HCT116 (cell line): Measurements from ENCODE around the gene TVP23A. TPM values are rescaled to one million over a fixed set of nuclear protein-coding genes. Genes with fewer than 3 reads are reported as not detected.

Source experiments
- ATAC-seq: fragments of 200-7000 bp; cut with Tn5 transposase; 2 replicates; pipeline ENCODE4 v1.9.1; 2020; ENCODE audit warnings: mild to moderate bottlenecking, moderate library complexity
- BruUV-seq: library from RNA; stranded (reverse); fragments of 400-500 nt; replicated peaks from 2 replicates; lab custom pipeline; 2021; lab: Mats Ljungman, UMichigan
- CTCF ChIA-PET: fragments of 300-600 bp; sonication (Branson Sonifier 250); formaldehyde crosslinking; loops from one replicate; lab custom pipeline; 2021; ENCODE audit warnings: antibody characterized with exemption; lab: Charles Lee
- POLR2A ChIA-PET: fragments of 300-600, 350-600 bp; sonication (Branson Sonifier 250); formaldehyde crosslinking; loops from one replicate; lab custom pipeline; 2021; ENCODE audit warnings: antibody characterized with exemption; lab: Charles Lee
- RAD21 ChIA-PET, 2 experiments: fragments of 300-600 bp; sonication (Branson Sonifier 250); formaldehyde crosslinking; loops; one replicate each; lab custom pipeline; 2023; ENCODE audit warnings: low total read pairs in 2 of 2; ENCODE audit not compliant: uncharacterized antibody in 2 of 2, unreplicated experiment in 2 of 2, low non-redundant PET in 1 of 2; lab: Charles Lee
- DNase-seq: peaks from one replicate; pipeline ENCODE4 v3.0.0-alpha.2; 2010; ENCODE audit warnings: low read depth, low spot score
- H2AFZ ChIP-seq: fragments of 200-600 bp; shearing (Covaris generic), sonication (generic); 2 replicates; pipeline ENCODE4 v1.6.1; 2017; ENCODE audit warnings: low read depth, mixed run types, mixed read lengths, antibody characterized with exemption, low read length; ENCODE audit not compliant: poor library complexity, severe bottlenecking
- H3K27ac ChIP-seq: 2 replicates; pipeline ENCODE4 v1.5.1; 2012; ENCODE audit warnings: low read depth, low read length
- H3K27me3 ChIP-seq: fragments of 200-600 bp; sonication (generic); 2 replicates; pipeline ENCODE4 v1.6.1; 2016; ENCODE audit warnings: mixed run types, low read length, mixed read lengths; ENCODE audit not compliant: insufficient read depth
- H3K36me3 ChIP-seq, 2 experiments: fragments of 200-500 bp in 1 of 2; fragments of 200-600 bp in 1 of 2; sonication (Bioruptor generic) in 1 of 2; sonication (generic) in 1 of 2; 2 replicates each; pipeline versions ENCODE4 v1.5.1 to v1.6.1; 2014 to 2016; ENCODE audit warnings: low read length in 2 of 2, inconsistent platforms in 1 of 2, mixed read lengths in 1 of 2, mixed run types in 1 of 2; ENCODE audit not compliant: insufficient read depth in 2 of 2, control insufficient read depth in 1 of 2
- H3K4me1 ChIP-seq, 2 experiments: fragments of 200-600 bp in 1 of 2; sonication (generic) in 1 of 2; 2 replicates each; pipeline versions ENCODE4 v1.5.1 to v1.6.1; 2012 to 2017; ENCODE audit warnings: low read length in 2 of 2, inconsistent platforms in 1 of 2, mild to moderate bottlenecking in 1 of 2, mixed read lengths in 1 of 2, mixed run types in 1 of 2, moderate library complexity in 1 of 2; ENCODE audit not compliant: insufficient read depth in 2 of 2, control insufficient read depth in 1 of 2
- H3K4me2 ChIP-seq: fragments of 200-600 bp; sonication (generic); 2 replicates; pipeline ENCODE4 v1.6.1; 2017; ENCODE audit warnings: mixed run types, low read length, mixed read lengths
- H3K4me3 ChIP-seq, 2 experiments: fragments of 200-600 bp in 1 of 2; sonication (generic) in 1 of 2; replicated peaks in 1 of 2; 2 replicates each; pipeline ENCODE4 v1.5.1; 2011 to 2016; ENCODE audit warnings: low read length in 2 of 2, control low read depth in 1 of 2, low read depth in 1 of 2, mild to moderate bottlenecking in 1 of 2, mixed read lengths in 1 of 2, mixed run types in 1 of 2
- H3K79me2 ChIP-seq: fragments of 200-600 bp; sonication (generic); 2 replicates; pipeline ENCODE4 v1.6.1; 2017; ENCODE audit warnings: mild to moderate bottlenecking, mixed run types, low read length, moderate library complexity, mixed read lengths; ENCODE audit not compliant: insufficient read depth
- H3K9ac ChIP-seq: fragments of 200-600 bp; sonication (generic); 2 replicates; pipeline ENCODE4 v1.6.1; 2016; ENCODE audit warnings: low read length, mixed read lengths
- H3K9me2 ChIP-seq: fragments of 200-600 bp; sonication (generic), shearing (Covaris generic); 2 replicates; pipeline ENCODE4 v1.6.1; 2017; ENCODE audit warnings: mixed run types, mild to moderate bottlenecking, moderate library complexity; ENCODE audit not compliant: insufficient read depth
- H3K9me3 ChIP-seq, 2 experiments: fragments of 200-500 bp in 1 of 2; fragments of 200-600 bp in 1 of 2; sonication (Bioruptor generic) in 1 of 2; sonication (generic) in 1 of 2; 2 replicates each; pipeline ENCODE4 v1.6.1; 2014 to 2017; ENCODE audit warnings: low read length in 2 of 2, mixed read lengths in 2 of 2, inconsistent platforms in 1 of 2, low read depth in 1 of 2, mild to moderate bottlenecking in 1 of 2, mixed run types in 1 of 2, moderate library complexity in 1 of 2; ENCODE audit not compliant: control insufficient read depth in 1 of 2, insufficient read depth in 1 of 2
- H4K20me1 ChIP-seq: fragments of 200-600 bp; sonication (generic), shearing (Covaris generic); 2 replicates; pipeline ENCODE4 v1.6.1; 2017; ENCODE audit warnings: mixed run types, mild to moderate bottlenecking, moderate library complexity; ENCODE audit not compliant: insufficient read depth
- EGR1 ChIP-seq: IDR thresholded peaks from 2 replicates; pipeline ENCODE4 v1.6.1; 2012; ENCODE audit warnings: low read depth
- ELF1 ChIP-seq: IDR thresholded peaks from 2 replicates; pipeline ENCODE4 v1.6.1; 2012; ENCODE audit warnings: low read depth, borderline replicate concordance
- EZH2 ChIP-seq: fragments of 200-600 bp; sonication (generic); IDR thresholded peaks from 2 replicates; pipeline ENCODE4 v1.6.1; 2017; ENCODE audit warnings: antibody characterized with exemption, mixed run types
- EZH2phosphoT487 ChIP-seq: fragments of 200-600 bp; IDR thresholded peaks from 2 replicates; pipeline ENCODE4 v1.6.1; 2018; ENCODE audit warnings: antibody characterized with exemption, borderline replicate concordance
- POLR2A ChIP-seq: IDR thresholded peaks from 2 replicates; pipeline ENCODE4 v1.7.0; 2011; ENCODE audit warnings: borderline replicate concordance; ENCODE audit not compliant: insufficient read depth, insufficient read length; ENCODE audit errors: extremely low read depth
- POLR2AphosphoS5 ChIP-seq: IDR thresholded peaks from 2 replicates; pipeline ENCODE4 v1.6.1; 2011; ENCODE audit warnings: mild to moderate bottlenecking, low read depth, low read length, moderate library complexity
- SIN3A ChIP-seq: IDR thresholded peaks from 2 replicates; pipeline ENCODE4 v1.6.1; 2012; ENCODE audit warnings: low read depth
- SP1 ChIP-seq: IDR thresholded peaks from 2 replicates; pipeline ENCODE4 v1.6.1; 2012; ENCODE audit warnings: low read depth
- TCF7L2 ChIP-seq: IDR thresholded peaks from 2 replicates; pipeline ENCODE4 v1.7.0; 2011; ENCODE audit warnings: borderline replicate concordance, inconsistent platforms; ENCODE audit not compliant: insufficient read depth, insufficient read length; ENCODE audit errors: extremely low read depth
- ZFX ChIP-seq: fragments of 450-650 bp; IDR thresholded peaks from 2 replicates; pipeline ENCODE4 v1.6.1; 2017
- intact Hi-C: fragments of 100-400 bp; cut with micrococcal nuclease; formaldehyde crosslinking; loops from 2 replicates; pipeline ENCODE4 v1.10.0; 2022
- total RNA-seq: library from RNA; stranded (reverse); gene quantifications from one replicate; pipeline ENCODE4 v1.2.1, GENCODE V29; 2021; ENCODE audit not compliant: unreplicated experiment

Gene TVP23A
- total RNA-seq, 1 experiment from 2014 or later: not detected

DNA sequence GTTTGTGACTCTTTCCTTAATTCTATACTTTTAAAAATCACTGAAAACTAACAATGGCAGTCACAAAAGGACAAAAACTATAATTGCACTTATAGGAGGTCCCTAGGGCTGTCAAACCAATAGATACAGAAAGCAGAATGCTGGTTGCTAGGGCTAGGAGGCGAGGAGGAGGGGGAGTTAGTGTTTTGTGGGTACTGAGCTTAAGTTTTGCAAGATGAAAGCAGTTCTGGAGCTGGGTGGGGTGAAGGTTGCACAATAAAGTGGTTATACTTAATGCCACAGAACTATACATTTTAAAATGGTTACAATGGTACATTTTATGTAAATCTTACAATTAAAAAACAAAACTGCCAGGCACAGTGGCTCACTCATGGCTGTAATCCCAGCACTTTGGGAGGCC is 47.7 kb downstream of the TVP23A start:
- H3K9me3 ChIP-seq: no peaks in the 10 kb centered on the region
- no peaks in the 10 kb centered on the region for H3K36me3 ChIP-seq
- peaks cover 0 to 8% of the 10 kb centered on the region in 2 experiments; a peak in 2 of 4 replicates for H3K4me1 ChIP-seq
- DNase-seq (no peak), ATAC-seq (no peak)
- H3K9ac ChIP-seq: no peak overlapping the region
- no peaks in the 10 kb centered on the region for H3K9me2 ChIP-seq
- H3K27ac ChIP-seq: no peak overlapping the region
- H3K79me2 ChIP-seq: no peaks in the 10 kb centered on the region
- no peak overlapping the region for H2AFZ ChIP-seq
- no peak overlapping the region for H3K4me3 ChIP-seq
- ChIA-PET POLR2A (interaction anchor here (0.7 kb wide), 2 partner anchors 150 to 173 kb away, joined by 3 to 5 read pairs; no protein-coding TSS in a partner anchor), CTCF (no interaction called here), RAD21 (no interaction called here)
- intact Hi-C loops: no loop called here
- BruUV-seq: no TSS peak
- H3K4me2 ChIP-seq: no peak overlapping the region
- H3K27me3 ChIP-seq: no peaks in the 10 kb centered on the region
- no peak for TF ChIP-seq POLR2A
- TF ChIP-seq ELF1: no peak
- TF ChIP-seq ZFX: no peak
- TF ChIP-seq TCF7L2: no peak
- TF ChIP-seq EGR1: no peak
- no peak for TF ChIP-seq SIN3A
- no peak for TF ChIP-seq SP1
- no peak for TF ChIP-seq POLR2AphosphoS5
- no peak for TF ChIP-seq EZH2
- H4K20me1 ChIP-seq: no peaks in the 10 kb centered on the region

DNA sequence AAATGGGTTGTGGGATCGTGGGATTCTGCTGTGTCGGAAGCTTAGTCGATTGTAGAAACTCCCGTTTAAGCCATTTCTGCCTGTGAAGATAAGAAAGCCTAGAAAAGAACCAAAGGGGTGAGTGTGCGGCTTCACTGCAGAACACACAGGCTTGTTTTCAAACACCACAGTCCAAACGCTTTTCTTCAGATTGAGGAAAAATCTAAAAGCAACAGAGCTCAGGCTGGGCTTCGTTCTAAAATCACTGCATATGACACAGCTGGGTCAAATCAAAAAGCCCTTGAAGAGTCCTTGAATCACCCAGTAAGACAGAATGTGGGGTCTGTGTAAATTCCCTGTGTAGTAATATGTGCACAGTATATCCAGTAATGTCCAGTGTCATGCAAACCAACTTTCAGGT is 49.2 kb downstream of the TVP23A start:
- no peaks in the 10 kb centered on the region for H3K9me3 ChIP-seq
- no peak for DNase-seq
- no peaks in the 10 kb centered on the region for H3K79me2 ChIP-seq

More for the DNA sequence above, 49.2 kb downstream of the TVP23A start:
- intact Hi-C loops: no loop called here
- H3K27ac ChIP-seq: no peak overlapping the region
- RAD21 ChIA-PET: no interaction called here
- no peaks in the 10 kb centered on the region for H4K20me1 ChIP-seq
- no peaks in the 10 kb centered on the region for H3K9me2 ChIP-seq
- no peaks in the 10 kb centered on the region for H3K36me3 ChIP-seq
- no TSS peak for BruUV-seq
- CTCF ChIA-PET: no interaction called here
- H3K4me2 ChIP-seq: no peak overlapping the region
- no peak overlapping the region for H3K9ac ChIP-seq
- H3K4me3 ChIP-seq: no peak overlapping the region
- H3K27me3 ChIP-seq: no peaks in the 10 kb centered on the region
- peaks cover 0 to 8% of the 10 kb centered on the region in 2 experiments; a peak in 2 of 4 replicates for H3K4me1 ChIP-seq
- POLR2A ChIA-PET: no interaction called here
- TF ChIP-seq EZH2phosphoT487 (no peak), EGR1 (no peak), POLR2AphosphoS5 (no peak), POLR2A (no peak), ELF1 (no peak)
- no peak overlapping the region for H2AFZ ChIP-seq
- no peak for ATAC-seq
